Keratinocyte (primary cell): Measurements from ENCODE around the gene GPR42. TPM values are rescaled to one million over a fixed set of nuclear protein-coding genes. Genes with fewer than 3 reads are reported as not detected.

Experiments used
- DNase-seq: peaks from one replicate; pipeline ENCODE4 v3.0.0-alpha.2; 2011; ENCODE audit warnings: low read depth, missing footprints, low spot score
- FAIRE-seq: peaks from 2 replicates; lab custom pipeline; 2011; peaks lifted over from hg19 to GRCh38; lab: Jason Lieb, UNC
- H2AFZ ChIP-seq: 2 replicates; pipeline ENCODE4 v1.6.0; 2012; ENCODE audit warnings: low read length, control low read depth, inconsistent platforms; ENCODE audit not compliant: control insufficient read depth
- H3K27ac ChIP-seq: 2 replicates; pipeline ENCODE4 v1.5.1; 2011; ENCODE audit warnings: low read length; ENCODE audit not compliant: control insufficient read depth, insufficient read depth
- H3K27me3 ChIP-seq: 3 replicates; pipeline ENCODE4 v1.6.0; 2011; ENCODE audit warnings: low read length; ENCODE audit not compliant: control insufficient read depth, insufficient read depth; ENCODE audit errors: extremely low read depth
- H3K36me3 ChIP-seq, 2 experiments: 2 replicates in 1 of 2; 3 replicates in 1 of 2; pipeline ENCODE4 v1.5.1; 2011; ENCODE audit warnings: low read length in 2 of 2, mild to moderate bottlenecking in 1 of 2; ENCODE audit not compliant: control insufficient read depth in 2 of 2, insufficient read depth in 2 of 2; ENCODE audit errors: extremely low read depth in 1 of 2
- H3K4me1 ChIP-seq: 3 replicates; pipeline ENCODE4 v1.5.1; 2011; ENCODE audit warnings: low read length; ENCODE audit not compliant: control insufficient read depth, insufficient read depth; ENCODE audit errors: extremely low read depth
- H3K4me2 ChIP-seq: 3 replicates; pipeline ENCODE4 v1.6.0; 2011; ENCODE audit warnings: low read depth, low read length; ENCODE audit not compliant: control insufficient read depth, insufficient read depth; ENCODE audit errors: extremely low read depth
- H3K4me3 ChIP-seq, 3 experiments: fragments of 200-600 bp in 1 of 3; sonication (generic) in 1 of 3; 2 replicates in 2 of 3; 3 replicates in 1 of 3; pipeline ENCODE4 v1.5.1; 2011 to 2016; ENCODE audit warnings: low read length in 3 of 3, mild to moderate bottlenecking in 3 of 3, control low read depth in 2 of 3, inconsistent platforms in 1 of 3, low read depth in 1 of 3, mixed read lengths in 1 of 3, mixed run types in 1 of 3, moderate library complexity in 1 of 3; ENCODE audit not compliant: control insufficient read depth in 2 of 3, insufficient read depth in 2 of 3; ENCODE audit errors: extremely low read depth in 1 of 3
- H3K79me2 ChIP-seq: 2 replicates; pipeline ENCODE4 v1.6.0; 2012; ENCODE audit warnings: low read length; ENCODE audit not compliant: control insufficient read depth, insufficient read depth
- H3K9ac ChIP-seq: 3 replicates; pipeline ENCODE4 v1.6.0; 2011; ENCODE audit warnings: low read length; ENCODE audit not compliant: control insufficient read depth, insufficient read depth; ENCODE audit errors: extremely low read depth
- H3K9me1 ChIP-seq: 3 replicates; pipeline ENCODE4 v1.6.0; 2011; ENCODE audit warnings: low read length; ENCODE audit not compliant: control insufficient read depth, insufficient read depth; ENCODE audit errors: extremely low read depth
- H3K9me3 ChIP-seq: 2 replicates; pipeline ENCODE4 v1.5.1; 2012; ENCODE audit warnings: low read depth, low read length; ENCODE audit not compliant: control insufficient read depth
- H4K20me1 ChIP-seq: 3 replicates; pipeline ENCODE4 v1.6.0; 2011; ENCODE audit warnings: low read length; ENCODE audit not compliant: control insufficient read depth, insufficient read depth; ENCODE audit errors: extremely low read depth
- EZH2 ChIP-seq: IDR thresholded peaks from one replicate; pipeline ENCODE4 v1.6.1; 2012; ENCODE audit warnings: inconsistent platforms, mild to moderate bottlenecking, low read length, moderate library complexity
- dilution Hi-C: fragments of 300-500 bp; cut with MboI; formaldehyde crosslinking; loops from one replicate; pipeline ENCODE4 v1.7.0; 2020; ENCODE audit warnings: low sequenced_read_pairs; ENCODE audit not compliant: extremely low pct_ligation_motif_present
- polyA minus RNA-seq, 3 experiments: library from RNA; depleted of rRNA, polyadenylated mRNA; stranded (reverse); fragments of >200 nt; gene quantifications; 1 replicate in 1 of 3; 2 replicates in 1 of 3; 3 replicates in 1 of 3; pipeline ENCODE4 v1.2.3, GENCODE V29; 2011
- polyA plus RNA-seq, 5 experiments: library from polyadenylated mRNA; depleted of rRNA in 3 of 5; stranded (reverse) in 3 of 5; stranded (forward) in 1 of 5; unstranded in 1 of 5; fragments of >200 nt; gene quantifications; 1 replicate in 1 of 5; 2 replicates in 3 of 5; 3 replicates in 1 of 5; pipeline versions ENCODE4 v1.2.1 to v1.2.3, GENCODE V29; 2011 to 2012; ENCODE audit warnings: missing spikeins in 2 of 5, low read depth in 1 of 5, low replicate concordance in 1 of 5
- TF ChIP-seq, protein P1 (sequence below), 3 experiments: IDR thresholded peaks in 1 of 3; conservative IDR thresholded peaks in 1 of 3; optimal IDR thresholded peaks in 1 of 3; 2 replicates in 2 of 3; 3 replicates in 1 of 3; pipeline versions ENCODE3 to v1.5.1; 2011; ENCODE audit warnings: low read length in 3 of 3, mild to moderate bottlenecking in 3 of 3, moderate library complexity in 2 of 3, control low read depth in 1 of 3, inconsistent platforms in 1 of 3; ENCODE audit not compliant: insufficient read depth in 2 of 3; ENCODE audit errors: extremely low read depth in 1 of 3

GPR42 gene, protein sequence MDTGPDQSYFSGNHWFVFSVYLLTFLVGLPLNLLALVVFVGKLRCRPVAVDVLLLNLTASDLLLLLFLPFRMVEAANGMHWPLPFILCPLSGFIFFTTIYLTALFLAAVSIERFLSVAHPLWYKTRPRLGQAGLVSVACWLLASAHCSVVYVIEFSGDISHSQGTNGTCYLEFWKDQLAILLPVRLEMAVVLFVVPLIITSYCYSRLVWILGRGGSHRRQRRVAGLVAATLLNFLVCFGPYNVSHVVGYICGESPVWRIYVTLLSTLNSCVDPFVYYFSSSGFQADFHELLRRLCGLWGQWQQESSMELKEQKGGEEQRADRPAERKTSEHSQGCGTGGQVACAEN
- polyA plus RNA-seq = not detected in 3 replicates
- polyA plus RNA-seq (2011; ENCODE audit: low read depth) = not detected
- not detected in 2 replicates for polyA plus RNA-seq (2011; cell fraction: cytosol; rRNA removed)
- not detected in 2 replicates for polyA plus RNA-seq (2011; cell fraction: nucleus; rRNA removed)
- not detected in 2 replicates for polyA plus RNA-seq (2012; ENCODE audit: low replicate concordance)
- not detected in 3 replicates for polyA minus RNA-seq
- not detected for polyA minus RNA-seq (2011; cell fraction: cytosol; rRNA and poly(A)+ RNA removed)
- not detected in 2 replicates for polyA minus RNA-seq (2011; cell fraction: nucleus; rRNA and poly(A)+ RNA removed)

DNA sequence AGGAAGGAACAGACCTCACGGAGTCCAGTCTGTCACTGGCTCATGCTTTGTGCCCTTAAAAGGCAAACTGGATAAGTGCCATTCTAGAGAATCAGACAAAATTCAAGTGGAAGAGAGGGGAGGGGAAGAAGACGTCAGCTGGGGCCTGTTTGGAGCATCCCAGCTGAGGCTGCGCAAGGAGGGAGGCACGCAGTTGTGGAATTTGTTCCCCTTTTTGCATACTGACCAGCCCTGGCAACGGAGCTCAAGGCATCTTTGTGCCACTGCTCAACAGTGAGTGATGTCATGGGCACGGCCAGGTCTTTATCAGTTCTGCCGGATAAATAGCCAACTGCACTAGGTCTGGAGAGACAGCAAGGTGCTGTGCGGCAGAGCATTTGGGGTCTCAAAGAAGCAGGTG lies at the start of gene GPR42:
Gene GPR42, plus strand, starts transcription at position 347 of the 400 bp plus-strand sequence. CDS start 292 bp downstream, outside the sequence.
- H3K9me3 ChIP-seq = no peaks in the 10 kb centered on the region
- no peak within 1 kb of the TSS for H3K4me3 ChIP-seq
- FAIRE-seq (no peak), DNase-seq (no peak)
- H3K79me2 ChIP-seq = no peaks in the 10 kb centered on the region
- no peaks in the 10 kb centered on the region for H3K9me1 ChIP-seq
- TF ChIP-seq, protein P1, sequence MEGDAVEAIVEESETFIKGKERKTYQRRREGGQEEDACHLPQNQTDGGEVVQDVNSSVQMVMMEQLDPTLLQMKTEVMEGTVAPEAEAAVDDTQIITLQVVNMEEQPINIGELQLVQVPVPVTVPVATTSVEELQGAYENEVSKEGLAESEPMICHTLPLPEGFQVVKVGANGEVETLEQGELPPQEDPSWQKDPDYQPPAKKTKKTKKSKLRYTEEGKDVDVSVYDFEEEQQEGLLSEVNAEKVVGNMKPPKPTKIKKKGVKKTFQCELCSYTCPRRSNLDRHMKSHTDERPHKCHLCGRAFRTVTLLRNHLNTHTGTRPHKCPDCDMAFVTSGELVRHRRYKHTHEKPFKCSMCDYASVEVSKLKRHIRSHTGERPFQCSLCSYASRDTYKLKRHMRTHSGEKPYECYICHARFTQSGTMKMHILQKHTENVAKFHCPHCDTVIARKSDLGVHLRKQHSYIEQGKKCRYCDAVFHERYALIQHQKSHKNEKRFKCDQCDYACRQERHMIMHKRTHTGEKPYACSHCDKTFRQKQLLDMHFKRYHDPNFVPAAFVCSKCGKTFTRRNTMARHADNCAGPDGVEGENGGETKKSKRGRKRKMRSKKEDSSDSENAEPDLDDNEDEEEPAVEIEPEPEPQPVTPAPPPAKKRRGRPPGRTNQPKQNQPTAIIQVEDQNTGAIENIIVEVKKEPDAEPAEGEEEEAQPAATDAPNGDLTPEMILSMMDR (optimal IDR thresholded peaks at IDR 0.05 in 1 of 3, IDR thresholded peaks at IDR 0.05 in 1 of 3, conservative IDR thresholded peaks at IDR 0.05 in 1 of 3; ENCODE audit: extremely low read depth in 1 of 3, insufficient read depth in 2 of 3, low read length in 3 of 3) = no peak
- TF ChIP-seq EZH2 = no peak
- no peaks in the 10 kb centered on the region for H3K36me3 ChIP-seq
- no peak within 1 kb of the TSS for H3K27ac ChIP-seq
- no peaks in the 10 kb centered on the region for H3K27me3 ChIP-seq
- H4K20me1 ChIP-seq = no peaks in the 10 kb centered on the region
- no peaks in the 10 kb centered on the region for H3K4me1 ChIP-seq
- H2AFZ ChIP-seq = no peak within 1 kb of the TSS
- no peak within 1 kb of the TSS for H3K4me2 ChIP-seq
- dilution Hi-C loops = no loop called here
- H3K9ac ChIP-seq = no peak within 1 kb of the TSS

DNA sequence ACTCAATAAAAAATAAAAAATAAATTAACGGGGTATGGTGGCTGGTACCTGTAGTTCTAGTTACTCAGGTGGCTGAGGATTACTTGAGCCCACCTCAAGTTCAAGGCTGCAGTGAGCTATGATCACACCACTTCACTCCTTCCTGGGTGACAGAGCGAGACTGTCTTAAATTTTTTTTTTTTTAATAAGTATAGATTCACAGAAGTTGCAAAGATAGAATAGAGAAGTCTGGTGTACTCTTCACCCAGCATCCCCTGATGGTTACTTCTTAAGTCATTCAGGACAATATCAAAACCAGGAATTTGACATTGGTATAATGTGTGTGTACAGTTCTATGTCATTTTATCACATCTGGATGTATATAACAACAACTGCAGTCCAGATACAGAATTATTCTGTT lies 49.6 kb upstream of the GPR42 start:
- Histone ChIP-seq H3K9me3 (no peaks in the 10 kb centered on the region), H3K27me3 (no peaks in the 10 kb centered on the region), H3K4me3 (no peak overlapping the region), H3K27ac (no peak overlapping the region), H3K9ac (no peak overlapping the region), H3K4me2 (no peak overlapping the region), H4K20me1 (no peaks in the 10 kb centered on the region), H2AFZ (no peak overlapping the region), H3K9me1 (no peaks in the 10 kb centered on the region), H3K36me3 (no peaks in the 10 kb centered on the region), H3K4me1 (peaks cover 14% of the 10 kb centered on the region), H3K79me2 (no peaks in the 10 kb centered on the region)
- dilution Hi-C loops = no loop called here
- DNase-seq (no peak), FAIRE-seq (no peak)
- TF ChIP-seq EZH2 = no peak
- TF ChIP-seq, protein P1 (optimal IDR thresholded peaks at IDR 0.05 in 1 of 3, IDR thresholded peaks at IDR 0.05 in 1 of 3, conservative IDR thresholded peaks at IDR 0.05 in 1 of 3; ENCODE audit: extremely low read depth in 1 of 3, insufficient read depth in 2 of 3, low read length in 3 of 3) = no peak
